Gastrocnemius medialis (tissue), 4 donors: Measurements from ENCODE around the gene YY1AP1. TPM values are rescaled to one million over a fixed set of nuclear protein-coding genes. Genes with fewer than 3 reads are reported as not detected.
"Not testable (repeated sequence)": the region's sequence is repeated elsewhere in the genome, so short reads cannot be mapped to it uniquely, and the experiment has no call there.

Experiments
- ATAC-seq, 2 donors: fragments of 150-250 bp; one replicate each; pipeline ENCODE4 v1.9.1; 2016
- DNase-seq, 2 donors: peaks; one replicate each; pipeline ENCODE4 v3.0.0-alpha.2; 2019
- H3K27ac ChIP-seq, 4 donors: fragments of 200-600 bp; sonication (generic); 1 replicate in 1 of 4; 2 replicates in 3 of 4; pipeline ENCODE4 v1.5.1; 2016 to 2018; ENCODE audit warnings: mild to moderate bottlenecking in 2 of 4, moderate library complexity in 1 of 4
- H3K27me3 ChIP-seq, 3 donors: fragments of 200-600 bp; sonication (generic) in 2 of 3; 1 replicate in 1 of 3; 2 replicates in 2 of 3; pipeline versions ENCODE4 v1.5.1 to v1.6.0; 2016 to 2019; ENCODE audit warnings: mild to moderate bottlenecking in 1 of 3, moderate library complexity in 1 of 3
- H3K36me3 ChIP-seq, 2 donors: fragments of 200-600 bp; sonication (generic) in 1 of 2; one replicate each; pipeline ENCODE4 v1.5.1; 2017 to 2018
- H3K4me1 ChIP-seq, 2 donors: fragments of 200-600 bp; sonication (generic) in 1 of 2; one replicate each; pipeline ENCODE4 v1.5.1; 2016 to 2017; ENCODE audit warnings: mild to moderate bottlenecking in 2 of 2
- H3K4me3 ChIP-seq, 4 donors: fragments of 200-600 bp; sonication (generic) in 3 of 4; 1 replicate in 1 of 4; 2 replicates in 3 of 4; pipeline ENCODE4 v1.5.1; 2016 to 2019; ENCODE audit warnings: mild to moderate bottlenecking in 2 of 4
- H3K9me3 ChIP-seq, 3 donors: fragments of 200-600 bp; sonication (generic) in 2 of 3; 1 replicate in 1 of 3; 2 replicates in 2 of 3; pipeline ENCODE4 v1.5.1; 2016 to 2019
- POLR2A ChIP-seq, 2 donors: fragments of 450-650 bp; IDR thresholded peaks; one replicate each; pipeline ENCODE4 v1.6.1; 2017; ENCODE audit warnings: antibody characterized with exemption in 2 of 2, mild to moderate bottlenecking in 2 of 2, moderate library complexity in 2 of 2
- in situ Hi-C, 4 donors: fragments of 200-750 bp; cut with MboI; loops; one replicate each; pipeline versions ENCODE4 v1.15.0 to v1.8.0; 2017; ENCODE audit warnings: low sequenced_read_pairs in 4 of 4
- intact Hi-C: fragments of 100-400 bp; cut with DNase I; formaldehyde crosslinking; loops from one replicate; pipeline ENCODE4 v1.15.1; 2023; ENCODE audit warnings: low total_unique reads
- total RNA-seq, 4 donors: library from RNA; depleted of rRNA; stranded (reverse); fragments of >200 nt; gene quantifications; one replicate each; pipeline versions ENCODE4 v1.1.0 to v1.2.3, GENCODE V29; 2016
- TF ChIP-seq, protein P1 (sequence below), 5 experiments: fragments of 450-650 bp in 3 of 5; fragments of 200-600 bp in 2 of 5; sonication (generic) in 2 of 5; IDR thresholded peaks in 4 of 5; conservative IDR thresholded peaks in 1 of 5; 1 replicate in 4 of 5; 2 replicates in 1 of 5; pipeline ENCODE4 v1.5.1; 2016 to 2019; ENCODE audit warnings: antibody characterized with exemption in 5 of 5, mild to moderate bottlenecking in 3 of 5, moderate library complexity in 3 of 5

YY1AP1 gene
- total RNA-seq, 4 donors from 2014 or later, result 81.6 to 162 (median 120) TPM

GRCh38 chr1:155717041-155717440 is 28.5 kb upstream of the YY1AP1 start:
- Histone ChIP-seq H3K36me3 (peaks cover 0 to 34% of the 10 kb centered on the region in 2 donors), H3K9me3 (no peaks in the 10 kb centered on the region), H3K27me3 (no peaks in the 10 kb centered on the region), H3K4me1 (peaks cover 0 to 6% of the 10 kb centered on the region in 2 donors), H3K27ac (no peak overlapping the region), H3K4me3 (no peak overlapping the region)
- intact Hi-C loops (no loop called here), in situ Hi-C loops (no loop called here)
- ATAC-seq, result no peak
- TF ChIP-seq POLR2A (IDR thresholded peaks at IDR 0.05), result no peak
- TF ChIP-seq, protein P1, sequence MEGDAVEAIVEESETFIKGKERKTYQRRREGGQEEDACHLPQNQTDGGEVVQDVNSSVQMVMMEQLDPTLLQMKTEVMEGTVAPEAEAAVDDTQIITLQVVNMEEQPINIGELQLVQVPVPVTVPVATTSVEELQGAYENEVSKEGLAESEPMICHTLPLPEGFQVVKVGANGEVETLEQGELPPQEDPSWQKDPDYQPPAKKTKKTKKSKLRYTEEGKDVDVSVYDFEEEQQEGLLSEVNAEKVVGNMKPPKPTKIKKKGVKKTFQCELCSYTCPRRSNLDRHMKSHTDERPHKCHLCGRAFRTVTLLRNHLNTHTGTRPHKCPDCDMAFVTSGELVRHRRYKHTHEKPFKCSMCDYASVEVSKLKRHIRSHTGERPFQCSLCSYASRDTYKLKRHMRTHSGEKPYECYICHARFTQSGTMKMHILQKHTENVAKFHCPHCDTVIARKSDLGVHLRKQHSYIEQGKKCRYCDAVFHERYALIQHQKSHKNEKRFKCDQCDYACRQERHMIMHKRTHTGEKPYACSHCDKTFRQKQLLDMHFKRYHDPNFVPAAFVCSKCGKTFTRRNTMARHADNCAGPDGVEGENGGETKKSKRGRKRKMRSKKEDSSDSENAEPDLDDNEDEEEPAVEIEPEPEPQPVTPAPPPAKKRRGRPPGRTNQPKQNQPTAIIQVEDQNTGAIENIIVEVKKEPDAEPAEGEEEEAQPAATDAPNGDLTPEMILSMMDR (IDR thresholded peaks at IDR 0.05 in 4 of 5, conservative IDR thresholded peaks at IDR 0.05 in 1 of 5), result no peak
- no peak for DNase-seq

DNA sequence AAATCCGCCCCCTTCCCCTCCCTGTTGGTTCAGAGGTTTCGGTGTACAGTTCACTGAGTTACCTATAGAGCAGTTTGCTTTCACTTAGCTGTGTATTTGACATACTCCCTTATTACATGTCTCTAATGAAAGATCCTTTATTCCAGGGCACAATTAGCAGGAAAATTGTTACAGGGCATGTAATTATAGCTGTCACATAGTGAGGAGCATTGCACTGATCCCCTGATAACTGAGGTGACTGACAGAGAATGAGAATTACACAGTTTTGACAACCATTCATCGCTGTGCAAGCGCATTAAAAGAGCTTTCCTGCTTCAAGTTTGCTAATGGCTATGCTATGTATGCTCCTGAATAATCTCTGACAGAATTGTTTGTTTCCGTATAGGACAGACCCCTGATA is 27.2 kb upstream of the YY1AP1 start:
- intact Hi-C loops (no loop called here), in situ Hi-C loops (no loop called here)
- Histone ChIP-seq H3K4me1 (peaks cover 0 to 10% of the 10 kb centered on the region in 2 donors), H3K36me3 (peaks cover 0 to 26% of the 10 kb centered on the region in 2 donors), H3K4me3 (no peak overlapping the region), H3K9me3 (no peaks in the 10 kb centered on the region), H3K27me3 (no peaks in the 10 kb centered on the region), H3K27ac (no peak overlapping the region)
- no peak for TF ChIP-seq POLR2A (IDR thresholded peaks at IDR 0.05)
- TF ChIP-seq, protein P1 (IDR thresholded peaks at IDR 0.05 in 4 of 5, conservative IDR thresholded peaks at IDR 0.05 in 1 of 5), result no peak
- no peak for DNase-seq
- ATAC-seq, result no peak

- DNase-seq, H3K27me3 ChIP-seq, intact Hi-C loops, ATAC-seq, H3K4me3 ChIP-seq, H3K9me3 ChIP-seq, in situ Hi-C loops, H3K27ac ChIP-seq: not testable (repeated sequence)
- peaks cover 0 to 20% of the 10 kb centered on the region in 2 donors for H3K36me3 ChIP-seq
- peaks cover 0 to 10% of the 10 kb centered on the region in 2 donors for H3K4me1 ChIP-seq
Observed at GRCh38 chr1:155715056-155715455, 26.5 kb upstream of the YY1AP1 start.

GRCh38 chr1:155713075-155713474 is 24.5 kb upstream of the YY1AP1 start:
- Histone ChIP-seq H3K4me3 (no peak overlapping the region), H3K36me3 (peaks cover 0 to 16% of the 10 kb centered on the region in 2 donors), H3K27ac (no peak overlapping the region), H3K4me1 (peaks cover 0 to 10% of the 10 kb centered on the region in 2 donors), H3K27me3 (no peaks in the 10 kb centered on the region), H3K9me3 (no peaks in the 10 kb centered on the region)
- TF ChIP-seq, protein P1 (IDR thresholded peaks at IDR 0.05 in 4 of 5, conservative IDR thresholded peaks at IDR 0.05 in 1 of 5), result no peak
- no peak for TF ChIP-seq POLR2A (IDR thresholded peaks at IDR 0.05)
- intact Hi-C loops (no loop called here), in situ Hi-C loops (no loop called here)
- no peak for DNase-seq
- no peak for ATAC-seq

DNA sequence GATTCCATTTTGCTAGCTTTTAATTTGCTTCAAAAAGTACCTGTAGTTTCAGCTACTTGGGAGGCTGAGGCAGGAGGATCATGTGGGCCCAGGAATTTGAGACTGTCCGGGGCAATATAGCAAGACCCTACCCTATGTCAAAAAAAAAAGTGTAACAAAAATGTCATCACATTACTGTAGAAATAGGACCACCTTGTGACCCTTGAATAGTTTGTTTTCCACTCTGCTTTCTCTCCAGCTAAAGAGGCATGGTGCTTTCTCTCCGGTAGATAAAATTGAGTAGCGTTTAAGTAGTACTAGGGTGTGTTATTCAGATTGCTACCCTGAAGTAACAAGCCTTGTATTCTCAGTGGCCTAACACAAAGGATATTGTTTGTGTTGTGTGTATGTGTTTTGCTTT is 24.1 kb upstream of the YY1AP1 start:
- DNase-seq, H3K27me3 ChIP-seq, intact Hi-C loops, H3K27ac ChIP-seq, H3K9me3 ChIP-seq, H3K4me3 ChIP-seq, ATAC-seq, in situ Hi-C loops: not testable (repeated sequence)
- H3K4me1 ChIP-seq, result peaks cover 0 to 10% of the 10 kb centered on the region in 2 donors
- peaks cover 0 to 16% of the 10 kb centered on the region in 2 donors for H3K36me3 ChIP-seq

DNA sequence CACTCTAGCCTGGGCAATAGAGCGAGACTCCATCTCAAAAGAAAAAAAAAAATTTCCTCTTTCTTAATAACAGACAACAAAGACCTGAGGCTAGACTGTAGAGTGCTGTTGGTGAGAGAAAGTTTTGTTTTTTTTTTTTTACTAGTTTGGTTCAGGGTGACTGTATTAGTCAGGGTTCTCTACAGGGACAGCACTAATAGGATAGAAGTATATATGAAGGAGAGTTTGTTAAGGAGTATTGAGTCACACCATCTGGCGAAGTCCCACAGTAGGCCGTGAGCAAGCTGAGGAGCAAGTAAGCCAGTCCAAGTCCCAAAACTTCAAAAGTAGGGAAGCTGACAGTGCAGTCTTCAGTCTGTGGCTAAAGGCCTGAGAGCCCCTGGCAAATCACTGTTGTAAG is 22.9 kb upstream of the YY1AP1 start:
- in situ Hi-C loops, DNase-seq, H3K4me3 ChIP-seq, ATAC-seq, intact Hi-C loops, H3K27me3 ChIP-seq, H3K27ac ChIP-seq, H3K9me3 ChIP-seq: not testable (repeated sequence)
- H3K36me3 ChIP-seq, result peaks cover 0 to 16% of the 10 kb centered on the region in 2 donors
- H3K4me1 ChIP-seq, result peaks cover 0 to 10% of the 10 kb centered on the region in 2 donors
